T-cell (primary cell): ENCODE data around the gene PLXNA2. TPM values are rescaled to one million over a fixed set of nuclear protein-coding genes. Genes with fewer than 3 reads are reported as not detected.

Source experiments
- ATAC-seq, 4 experiments: fragments of 200-7000 bp in 3 of 4; fragments of 150-1000 bp in 1 of 4; cut with Tn5 transposase; replicated peaks in 1 of 4; 1 replicate in 3 of 4; 2 replicates in 1 of 4; pipeline ENCODE4 v1.10.0; 2021; ENCODE audit warnings: moderate library complexity in 3 of 4, mild to moderate bottlenecking in 2 of 4, moderate number of reproducible peaks in 1 of 4
- CTCF ChIA-PET, 2 donors: fragments of 300-600 bp; sonication (Branson Sonifier 250); formaldehyde crosslinking; loops; one replicate each; lab custom pipeline; 2022; ENCODE audit warnings: antibody characterized with exemption in 2 of 2; lab: Charles Lee
- POLR2A ChIA-PET, 2 donors: fragments of 300-600 bp; sonication (Branson Sonifier 250); formaldehyde crosslinking; loops; one replicate each; lab custom pipeline; 2022; ENCODE audit warnings: antibody characterized with exemption in 2 of 2; lab: Charles Lee
- DNase-seq, 35 experiments: peaks; one replicate each; pipeline versions ENCODE4 v3.0.0 to v3.0.0-alpha.2; 2013 to 2023
- H3K27ac ChIP-seq: one replicate; pipeline ENCODE4 v1.5.1; 2013; ENCODE audit warnings: low read length
- H3K27me3 ChIP-seq, 2 experiments: replicated peaks in 1 of 2; 1 replicate in 1 of 2; 2 replicates in 1 of 2; pipeline versions ENCODE4 v1.6.1 to v1.7.0; 2013; ENCODE audit warnings: low read length in 1 of 2, mixed read lengths in 1 of 2; ENCODE audit not compliant: control insufficient read depth in 2 of 2, insufficient read depth in 2 of 2; ENCODE audit errors: extremely low read depth in 1 of 2
- H3K36me3 ChIP-seq, 2 donors: 1 replicate in 1 of 2; 2 replicates in 1 of 2; pipeline versions ENCODE4 v1.6.1 to v1.7.0; 2013; ENCODE audit warnings: low read length in 1 of 2; ENCODE audit not compliant: control insufficient read depth in 2 of 2, insufficient read depth in 1 of 2; ENCODE audit errors: extremely low read depth in 1 of 2
- H3K4me1 ChIP-seq, 2 experiments: 1 replicate in 1 of 2; 2 replicates in 1 of 2; pipeline versions ENCODE4 v1.6.1 to v1.7.0; 2013; ENCODE audit warnings: low read length in 2 of 2, mixed read lengths in 1 of 2; ENCODE audit not compliant: insufficient read depth in 2 of 2, control insufficient read depth in 1 of 2; ENCODE audit errors: extremely low read depth in 1 of 2
- H3K4me3 ChIP-seq, 2 donors: 1 replicate in 1 of 2; 2 replicates in 1 of 2; pipeline versions ENCODE4 v1.5.1 to v1.7.0; 2013; ENCODE audit warnings: mild to moderate bottlenecking in 2 of 2, low read length in 1 of 2, moderate library complexity in 1 of 2; ENCODE audit not compliant: control insufficient read depth in 1 of 2; ENCODE audit errors: extremely low read depth in 1 of 2
- H3K9me3 ChIP-seq: 2 replicates; pipeline ENCODE4 v1.7.0; 2013
- H3K27ac Mint-ChIP-seq, 2 donors: one replicate each; pipeline ENCODE4 v1.8.0; 2020 to 2021; ENCODE audit warnings: mild to moderate bottlenecking in 2 of 2, mixed read lengths in 2 of 2
- H3K27me3 Mint-ChIP-seq, 2 donors: one replicate each; pipeline ENCODE4 v1.8.0; 2021 to 2022; ENCODE audit warnings: mixed read lengths in 2 of 2
- H3K36me3 Mint-ChIP-seq: one replicate; pipeline ENCODE4 v1.8.0; 2021; ENCODE audit warnings: mixed read lengths
- H3K4me1 Mint-ChIP-seq, 3 donors: one replicate each; pipeline ENCODE4 v1.8.0; 2020 to 2022; ENCODE audit warnings: mixed read lengths in 3 of 3, mild to moderate bottlenecking in 1 of 3
- H3K4me3 Mint-ChIP-seq, 3 donors: one replicate each; pipeline ENCODE4 v1.8.0; 2020 to 2022; ENCODE audit warnings: mild to moderate bottlenecking in 3 of 3, mixed read lengths in 3 of 3, moderate library complexity in 3 of 3
- H3K9me3 Mint-ChIP-seq, 3 donors: one replicate each; pipeline ENCODE4 v1.8.0; 2020 to 2022; ENCODE audit warnings: mixed read lengths in 3 of 3
- WGBS: methylation state at CpG from one replicate; pipeline ENCODE4 v1.1.5; 2013; ENCODE audit warnings: missing lambda C conversion rate; ENCODE audit not compliant: insufficient coverage; 5-methylcytosine and 5-hydroxymethylcytosine counted together
- total RNA-seq, 35 experiments: library from RNA in 6 of 35; stranded (reverse) in 6 of 35; fragments of 120-200 nt in 1 of 35; gene quantifications; one replicate each; pipeline versions ENCODE4 v1.2.1 to v1.2.4 and lab custom pipeline; 2013 to 2026

Gene PLXNA2
- total RNA-seq, 5 donors from 2014 or later (not counting 1 experiment from before 2014, with no cell fraction given): 1.3 to 2.6 (median 2.2) TPM

GRCh38 chr1:207984831-207985572 is 259.2 kb downstream of the PLXNA2 start:
- no peaks in the 10 kb centered on the region for H3K9me3 Mint-ChIP-seq
- Histone ChIP-seq H3K27me3 (peaks cover 0 to 14% of the 10 kb centered on the region in 2 experiments), H3K9me3 (no peaks in the 10 kb centered on the region), H3K4me3 (no peak overlapping the region), H3K4me1 (no peaks in the 10 kb centered on the region), H3K27ac (no peak overlapping the region), H3K36me3 (no peaks in the 10 kb centered on the region)
- no peak for DNase-seq
- H3K4me3 Mint-ChIP-seq: no peak overlapping the region
- no peak overlapping the region for H3K27ac Mint-ChIP-seq
- H3K4me1 Mint-ChIP-seq: no peaks in the 10 kb centered on the region
- no peak for ATAC-seq
- H3K27me3 Mint-ChIP-seq: peaks cover 16 to 28% of the 10 kb centered on the region in 2 donors
- ChIA-PET CTCF (no interaction called here), POLR2A (no interaction called here)
- no CpG with 5 or more reads among the region's 4 CpGs for WGBS
- H3K36me3 Mint-ChIP-seq: no peaks in the 10 kb centered on the region

- 92% methylated on average over 2 of the region's 6 CpGs for WGBS
- no peaks in the 10 kb centered on the region for H3K9me3 Mint-ChIP-seq
Measured at GRCh38 chr1:207983044-207983635, 261.0 kb downstream of the PLXNA2 start.

DNA sequence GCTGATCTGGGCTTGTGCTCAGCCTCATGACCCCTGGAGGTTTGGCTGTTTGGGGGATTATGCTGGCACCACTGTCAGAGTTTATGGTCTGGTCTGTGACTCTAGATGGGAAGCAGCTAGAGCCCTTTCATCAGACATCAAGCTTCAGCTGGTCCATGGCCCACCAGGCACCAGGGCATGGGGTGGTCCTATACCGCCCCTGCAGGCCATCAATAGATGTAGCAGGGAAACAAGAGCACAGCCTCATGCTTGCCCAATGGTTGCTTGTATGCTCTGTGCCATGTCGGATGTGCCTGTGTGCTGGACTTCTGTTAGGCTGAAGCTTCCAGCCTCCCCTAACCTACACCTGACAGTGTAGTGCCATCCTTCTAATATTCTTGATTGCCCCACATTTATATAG is 262.2 kb downstream of the PLXNA2 start:
- Histone ChIP-seq H3K4me3 (no peak overlapping the region), H3K9me3 (no peaks in the 10 kb centered on the region), H3K36me3 (no peaks in the 10 kb centered on the region), H3K27me3 (peaks cover 0 to 9% of the 10 kb centered on the region in 2 experiments), H3K4me1 (no peaks in the 10 kb centered on the region), H3K27ac (no peak overlapping the region)
- Mint-ChIP-seq H3K9me3 (no peaks in the 10 kb centered on the region), H3K36me3 (no peaks in the 10 kb centered on the region), H3K4me1 (no peaks in the 10 kb centered on the region), H3K27ac (no peak overlapping the region), H3K4me3 (no peak overlapping the region), H3K27me3 (peaks cover 23% of the 10 kb centered on the region in 2 donors)
- ATAC-seq (no peak), DNase-seq (no peak)
- POLR2A ChIA-PET: no interaction called here
- 63% methylated on average over 1 of the region's 2 CpGs for WGBS
- CTCF ChIA-PET: interaction anchor here in 1 of 2 donors (0.6 kb wide), 1 partner anchor 13 kb away, joined by 4 read pairs; no protein-coding TSS in a partner anchor

More at GRCh38 chr1:207983044-207983635, 261.0 kb downstream of the PLXNA2 start:
- no peaks in the 10 kb centered on the region for H3K4me1 ChIP-seq
- no peak overlapping the region for H3K4me3 ChIP-seq
- H3K27me3 Mint-ChIP-seq: peaks cover 23 to 26% of the 10 kb centered on the region in 2 donors
- H3K27ac Mint-ChIP-seq: no peak overlapping the region
- ATAC-seq (no peak), DNase-seq (no peak)
- no peaks in the 10 kb centered on the region for H3K4me1 Mint-ChIP-seq
- CTCF ChIA-PET: no interaction called here
- H3K27me3 ChIP-seq: peaks cover 0 to 9% of the 10 kb centered on the region in 2 experiments
- no peaks in the 10 kb centered on the region for H3K36me3 ChIP-seq
- H3K27ac ChIP-seq: no peak overlapping the region
- no peak overlapping the region for H3K4me3 Mint-ChIP-seq
- H3K9me3 ChIP-seq: no peaks in the 10 kb centered on the region
- POLR2A ChIA-PET: no interaction called here
- no peaks in the 10 kb centered on the region for H3K36me3 Mint-ChIP-seq

GRCh38 chr1:207978441-207978840 is 265.7 kb downstream of the PLXNA2 start:
- Mint-ChIP-seq H3K36me3 (no peaks in the 10 kb centered on the region), H3K9me3 (no peaks in the 10 kb centered on the region), H3K27ac (no peak overlapping the region), H3K4me3 (no peak overlapping the region), H3K27me3 (peaks cover 22 to 28% of the 10 kb centered on the region in 2 donors), H3K4me1 (no peaks in the 10 kb centered on the region)
- CTCF ChIA-PET: no interaction called here
- H3K4me3 ChIP-seq: no peak overlapping the region
- H3K27me3 ChIP-seq: peaks cover 0 to 9% of the 10 kb centered on the region in 2 experiments
- 91% methylated on average over 1 of the region's 4 CpGs for WGBS
- no peaks in the 10 kb centered on the region for H3K36me3 ChIP-seq
- ATAC-seq: no peak
- DNase-seq: no peak
- POLR2A ChIA-PET: no interaction called here
- H3K9me3 ChIP-seq: no peaks in the 10 kb centered on the region
- no peak overlapping the region for H3K27ac ChIP-seq
- no peaks in the 10 kb centered on the region for H3K4me1 ChIP-seq

DNA sequence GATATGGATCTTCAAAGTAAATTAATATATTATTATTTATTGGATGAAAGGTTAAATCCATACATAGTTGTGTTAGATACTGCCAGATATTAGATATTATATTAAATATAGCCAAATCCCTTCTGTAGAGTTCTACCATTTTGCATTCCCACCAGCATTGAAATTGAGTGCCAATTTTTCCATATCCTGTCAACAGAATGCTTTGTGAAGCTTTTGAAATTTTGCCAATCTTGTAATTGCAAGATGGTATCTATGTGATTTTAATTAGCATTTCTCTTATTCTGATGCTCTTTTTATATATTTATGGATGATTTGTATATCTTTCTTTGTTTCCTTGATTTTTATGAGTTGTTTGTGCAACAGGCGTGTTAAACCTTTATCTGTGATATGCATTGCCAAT is 266.3 kb downstream of the PLXNA2 start:
- peaks cover 23 to 31% of the 10 kb centered on the region in 2 donors for H3K27me3 Mint-ChIP-seq
- no CpG with 5 or more reads among the region's 1 CpG for WGBS
- H3K27ac Mint-ChIP-seq: no peak overlapping the region
- no peak overlapping the region for H3K4me3 ChIP-seq
- H3K9me3 Mint-ChIP-seq: no peaks in the 10 kb centered on the region
- DNase-seq: no peak
- no peaks in the 10 kb centered on the region for H3K9me3 ChIP-seq
- no peak for ATAC-seq
- H3K4me1 ChIP-seq: no peaks in the 10 kb centered on the region
- POLR2A ChIA-PET: no interaction called here
- no peaks in the 10 kb centered on the region for H3K4me1 Mint-ChIP-seq
- no peaks in the 10 kb centered on the region for H3K36me3 Mint-ChIP-seq
- CTCF ChIA-PET: no interaction called here
- H3K27ac ChIP-seq: no peak overlapping the region
- H3K27me3 ChIP-seq: peaks cover 0 to 8% of the 10 kb centered on the region in 2 experiments
- H3K4me3 Mint-ChIP-seq: no peak overlapping the region
- no peaks in the 10 kb centered on the region for H3K36me3 ChIP-seq

DNA sequence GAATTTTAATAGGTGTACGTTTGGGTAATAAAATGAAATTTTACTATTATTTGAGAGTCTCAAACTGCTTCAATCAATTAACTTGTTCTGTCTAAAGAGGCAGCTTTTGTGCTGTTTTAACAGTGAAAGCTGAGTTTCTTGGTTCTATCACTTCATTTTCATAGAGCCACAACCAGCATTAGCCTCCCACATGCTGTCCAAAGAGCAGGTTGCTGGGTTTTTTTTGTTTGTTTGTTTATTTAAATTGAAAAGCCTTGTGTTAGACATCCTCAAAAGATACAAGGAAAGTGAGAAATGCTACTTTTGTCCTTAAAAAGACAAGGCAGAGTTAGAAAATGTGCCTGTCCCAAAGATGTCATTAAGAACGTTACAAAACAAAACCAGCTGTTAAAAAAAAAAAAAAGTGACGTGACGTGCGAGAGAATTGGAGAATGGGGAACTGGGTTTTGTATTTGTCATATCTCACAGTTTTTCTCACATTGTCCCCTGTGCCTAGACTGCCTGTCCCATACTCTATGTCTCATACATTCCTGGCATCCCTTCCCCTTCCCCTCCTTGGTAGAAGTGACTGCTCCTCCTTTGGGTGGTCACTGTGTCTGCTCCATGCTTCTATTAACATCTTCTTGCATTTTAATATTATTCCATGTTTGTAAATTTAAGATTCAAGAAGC is 270.2 kb downstream of the PLXNA2 start:
- Mint-ChIP-seq H3K27ac (no peak overlapping the region), H3K4me3 (no peak overlapping the region), H3K4me1 (no peaks in the 10 kb centered on the region), H3K36me3 (no peaks in the 10 kb centered on the region), H3K27me3 (peaks cover 16 to 30% of the 10 kb centered on the region in 2 donors), H3K9me3 (no peaks in the 10 kb centered on the region)
- DNase-seq (no peak), ATAC-seq (no peak)
- Histone ChIP-seq H3K9me3 (no peaks in the 10 kb centered on the region), H3K27me3 (peaks cover 0 to 16% of the 10 kb centered on the region in 2 experiments), H3K36me3 (no peaks in the 10 kb centered on the region), H3K4me1 (no peaks in the 10 kb centered on the region), H3K27ac (no peak overlapping the region), H3K4me3 (no peak overlapping the region)
- CTCF ChIA-PET: no interaction called here
- POLR2A ChIA-PET: no interaction called here
- WGBS: no CpG with 5 or more reads among the region's 5 CpGs
